Dedifferentiated amniotic fluid mesenchymal stem cell (primary cell): ENCODE data around the gene PARP14.
"Not testable (repeated sequence)": the region's sequence is repeated elsewhere in the genome, so short reads cannot be mapped to it uniquely, and the experiment has no call there.

Source experiments
- DNase-seq: peaks from one replicate; pipeline ENCODE4 v3.0.0-alpha.2; 2016; ENCODE audit errors: extremely low spot score

The PARP14 gene, protein sequence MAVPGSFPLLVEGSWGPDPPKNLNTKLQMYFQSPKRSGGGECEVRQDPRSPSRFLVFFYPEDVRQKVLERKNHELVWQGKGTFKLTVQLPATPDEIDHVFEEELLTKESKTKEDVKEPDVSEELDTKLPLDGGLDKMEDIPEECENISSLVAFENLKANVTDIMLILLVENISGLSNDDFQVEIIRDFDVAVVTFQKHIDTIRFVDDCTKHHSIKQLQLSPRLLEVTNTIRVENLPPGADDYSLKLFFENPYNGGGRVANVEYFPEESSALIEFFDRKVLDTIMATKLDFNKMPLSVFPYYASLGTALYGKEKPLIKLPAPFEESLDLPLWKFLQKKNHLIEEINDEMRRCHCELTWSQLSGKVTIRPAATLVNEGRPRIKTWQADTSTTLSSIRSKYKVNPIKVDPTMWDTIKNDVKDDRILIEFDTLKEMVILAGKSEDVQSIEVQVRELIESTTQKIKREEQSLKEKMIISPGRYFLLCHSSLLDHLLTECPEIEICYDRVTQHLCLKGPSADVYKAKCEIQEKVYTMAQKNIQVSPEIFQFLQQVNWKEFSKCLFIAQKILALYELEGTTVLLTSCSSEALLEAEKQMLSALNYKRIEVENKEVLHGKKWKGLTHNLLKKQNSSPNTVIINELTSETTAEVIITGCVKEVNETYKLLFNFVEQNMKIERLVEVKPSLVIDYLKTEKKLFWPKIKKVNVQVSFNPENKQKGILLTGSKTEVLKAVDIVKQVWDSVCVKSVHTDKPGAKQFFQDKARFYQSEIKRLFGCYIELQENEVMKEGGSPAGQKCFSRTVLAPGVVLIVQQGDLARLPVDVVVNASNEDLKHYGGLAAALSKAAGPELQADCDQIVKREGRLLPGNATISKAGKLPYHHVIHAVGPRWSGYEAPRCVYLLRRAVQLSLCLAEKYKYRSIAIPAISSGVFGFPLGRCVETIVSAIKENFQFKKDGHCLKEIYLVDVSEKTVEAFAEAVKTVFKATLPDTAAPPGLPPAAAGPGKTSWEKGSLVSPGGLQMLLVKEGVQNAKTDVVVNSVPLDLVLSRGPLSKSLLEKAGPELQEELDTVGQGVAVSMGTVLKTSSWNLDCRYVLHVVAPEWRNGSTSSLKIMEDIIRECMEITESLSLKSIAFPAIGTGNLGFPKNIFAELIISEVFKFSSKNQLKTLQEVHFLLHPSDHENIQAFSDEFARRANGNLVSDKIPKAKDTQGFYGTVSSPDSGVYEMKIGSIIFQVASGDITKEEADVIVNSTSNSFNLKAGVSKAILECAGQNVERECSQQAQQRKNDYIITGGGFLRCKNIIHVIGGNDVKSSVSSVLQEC (N-terminal part only)

GRCh38 chr3:122680475-122681283, at the start of gene PARP14:
TSS of gene PARP14 (plus strand) at chr3:122680839. CDS start at chr3:122680884, 45 bp downstream.
- peak; percentile 75 for DNase-seq

- DNase-seq = no peak
Measured at GRCh38 chr3:122635789-122636188, 44.9 kb upstream of the PARP14 start.

DNA sequence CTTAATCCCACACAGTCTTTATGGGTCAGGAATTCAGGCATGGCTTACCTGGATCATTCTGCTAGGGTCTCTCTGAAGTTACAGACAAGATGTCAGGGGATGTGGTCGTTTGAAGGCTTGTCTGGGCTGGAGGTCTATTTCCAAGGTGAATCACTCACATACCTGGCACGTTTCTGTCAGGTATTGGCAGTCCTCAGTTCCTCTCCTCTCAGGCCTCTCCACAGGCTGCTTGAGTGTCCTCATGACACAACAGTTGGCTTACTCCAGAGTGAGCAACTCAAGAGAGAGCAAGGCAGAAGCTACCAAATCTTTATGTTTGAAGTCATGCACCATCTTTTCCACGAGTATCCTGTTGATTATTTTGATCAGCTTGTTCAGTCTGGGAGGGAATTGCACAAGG, 43.9 kb upstream of the PARP14 start:
- no peak for DNase-seq

- no peak for DNase-seq
Measured at GRCh38 chr3:122640437-122640999, 40.1 kb upstream of the PARP14 start.

GRCh38 chr3:122642935-122643334, 37.7 kb upstream of the PARP14 start:
- no peak for DNase-seq

DNA sequence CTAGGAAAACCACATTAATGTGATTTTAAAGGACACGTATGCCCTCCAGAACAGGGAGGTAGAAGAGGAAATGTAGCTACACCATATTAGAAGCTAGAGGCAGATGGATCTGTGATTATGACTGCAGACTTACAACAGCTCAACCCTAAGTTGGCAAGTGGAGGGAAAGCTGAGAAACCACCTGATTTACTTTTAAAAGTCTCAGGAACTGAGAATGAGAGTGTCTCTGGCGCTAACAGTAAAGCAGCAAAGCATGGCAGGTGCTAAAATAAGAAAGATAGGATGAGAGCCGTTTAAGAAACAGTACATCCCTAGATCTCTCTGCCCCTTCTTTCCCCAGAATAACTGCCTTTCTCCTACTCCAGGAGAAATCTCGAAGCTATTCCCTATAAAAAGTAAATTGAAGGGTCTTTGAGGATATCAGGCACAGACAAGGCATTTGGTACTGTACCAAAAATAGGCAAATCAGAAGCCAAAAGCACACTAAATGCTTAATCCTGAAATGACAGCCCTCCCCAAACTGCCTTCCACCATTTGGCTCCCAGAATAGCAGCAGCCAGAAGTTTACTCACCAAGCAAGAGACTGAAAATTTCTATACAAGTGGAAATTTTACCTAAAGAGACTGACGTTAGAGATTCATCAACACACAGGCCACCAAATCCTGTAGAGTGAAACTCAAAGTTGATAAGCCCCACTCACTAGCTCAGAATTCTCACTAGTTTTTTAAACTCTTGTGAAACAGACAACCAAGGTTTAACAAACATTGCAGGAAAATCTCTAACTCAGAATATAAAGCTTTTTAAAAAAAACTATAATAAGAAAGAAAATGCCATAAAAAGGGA, 34.3 kb upstream of the PARP14 start:
- DNase-seq = no peak

- DNase-seq = not testable (repeated sequence)
Measured at GRCh38 chr3:122651233-122651907, 29.3 kb upstream of the PARP14 start.

DNA sequence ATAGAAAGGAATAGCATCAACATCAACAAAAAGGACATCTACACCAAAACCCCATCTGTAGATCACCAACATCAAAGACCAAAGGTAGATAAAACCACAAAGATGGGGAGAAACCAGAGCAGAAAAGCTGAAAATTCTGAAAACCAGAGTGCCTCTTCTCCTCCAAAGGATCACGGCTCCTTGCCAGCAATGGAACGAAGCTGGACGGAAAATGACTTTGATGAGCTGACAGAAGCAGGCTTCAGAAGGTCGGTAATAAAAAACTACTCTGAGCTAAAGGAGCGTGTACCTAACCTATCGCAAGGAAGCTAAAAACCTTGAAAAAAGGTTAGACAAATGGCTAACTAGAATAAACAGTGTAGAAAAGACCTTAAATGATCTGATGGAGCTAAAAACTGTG, 28.7 kb upstream of the PARP14 start:
- not testable (repeated sequence) for DNase-seq

GRCh38 chr3:122658336-122658735, 22.3 kb upstream of the PARP14 start:
- DNase-seq = not testable (repeated sequence)

GRCh38 chr3:122660297-122660974, 20.2 kb upstream of the PARP14 start:
- no peak for DNase-seq

DNA sequence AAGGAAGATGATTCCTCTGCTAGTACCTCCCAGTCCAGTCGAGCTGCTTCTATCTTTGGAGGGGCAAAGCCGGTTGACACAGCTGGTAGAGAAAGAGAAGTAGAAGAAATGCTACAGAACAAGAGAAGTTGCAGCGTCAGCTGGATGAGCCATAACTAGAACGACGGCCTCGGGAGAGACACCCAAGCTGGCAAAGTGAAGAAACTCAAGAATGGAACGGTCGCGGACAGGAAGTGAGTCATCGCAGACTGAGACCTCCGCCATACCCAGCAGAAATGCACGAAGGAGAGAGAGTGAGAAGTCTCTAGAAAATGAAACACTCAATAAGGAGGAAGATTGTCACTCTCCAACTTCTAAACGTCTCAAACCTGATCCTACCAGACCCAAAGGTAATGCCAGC, 19.0 kb upstream of the PARP14 start:
- DNase-seq = no peak

- no peak for DNase-seq
Measured at GRCh38 chr3:122662505-122662904, 18.1 kb upstream of the PARP14 start.

GRCh38 chr3:122665226-122665786, 15.3 kb upstream of the PARP14 start:
- DNase-seq = no peak

DNA sequence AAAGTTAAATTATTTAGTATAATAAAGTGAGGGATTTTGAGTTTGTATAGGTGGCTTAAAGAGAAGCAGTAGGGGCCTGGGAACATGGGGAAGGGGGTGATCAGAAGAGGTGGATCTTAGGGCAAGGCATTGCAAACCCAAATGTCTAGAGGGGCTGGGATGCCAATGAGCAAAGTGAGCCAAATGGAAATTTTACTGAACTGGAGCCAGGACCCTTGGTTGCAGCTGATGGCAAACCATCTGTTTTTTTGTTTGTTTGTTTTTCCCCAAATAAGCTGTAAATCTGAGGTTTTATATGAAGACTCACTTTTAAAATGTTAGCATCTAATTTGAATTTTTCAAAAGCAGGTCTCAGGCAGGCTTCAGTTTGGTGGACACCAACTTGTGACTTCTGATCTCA, 14.8 kb upstream of the PARP14 start:
- no peak for DNase-seq

GRCh38 chr3:122668930-122669730, 11.5 kb upstream of the PARP14 start:
- no peak for DNase-seq

- DNase-seq = no peak
Measured at GRCh38 chr3:122671553-122671952, 9.1 kb upstream of the PARP14 start.

GRCh38 chr3:122674339-122674738, 6.3 kb upstream of the PARP14 start:
- no peak for DNase-seq
